H9 (cell line): Measurements from ENCODE around the gene STK17B. TPM values are rescaled to one million over a fixed set of nuclear protein-coding genes. Genes with fewer than 3 reads are reported as not detected.

ENCODE experiments used
- DNase-seq: peaks from one replicate; pipeline ENCODE4 v3.0.0-alpha.2; 2017
- H2AFZ ChIP-seq: one replicate; pipeline ENCODE4 v1.6.1; 2013; ENCODE audit warnings: mild to moderate bottlenecking, low read length, control low read depth, moderate library complexity
- H2AK5ac ChIP-seq: 2 replicates; pipeline ENCODE4 v1.6.1; 2013; ENCODE audit warnings: low read length, control low read depth, mixed read lengths; ENCODE audit not compliant: insufficient read length
- H2BK120ac ChIP-seq: one replicate; pipeline ENCODE4 v1.6.1; 2013; ENCODE audit warnings: low read depth, mild to moderate bottlenecking, low read length, control low read depth, inconsistent platforms; ENCODE audit not compliant: poor library complexity, severe bottlenecking
- H2BK12ac ChIP-seq: 2 replicates; pipeline ENCODE4 v1.6.1; 2013; ENCODE audit warnings: low read length, control low read depth, mixed read lengths, low read depth; ENCODE audit not compliant: insufficient read length
- H2BK15ac ChIP-seq: 2 replicates; pipeline ENCODE4 v1.6.1; 2013; ENCODE audit warnings: low read depth, low read length, control low read depth
- H2BK20ac ChIP-seq: one replicate; pipeline ENCODE4 v1.6.1; 2013; ENCODE audit warnings: low read depth, mild to moderate bottlenecking, low read length, control low read depth, inconsistent platforms; ENCODE audit not compliant: poor library complexity, severe bottlenecking
- H2BK5ac ChIP-seq: 2 replicates; pipeline ENCODE4 v1.6.1; 2013; ENCODE audit warnings: low read length, control low read depth, mixed read lengths; ENCODE audit not compliant: insufficient read length
- H3K14ac ChIP-seq: 2 replicates; pipeline ENCODE4 v1.6.1; 2013; ENCODE audit warnings: low read length, control low read depth; ENCODE audit not compliant: insufficient read depth
- H3K18ac ChIP-seq: 2 replicates; pipeline ENCODE4 v1.6.1; 2013; ENCODE audit warnings: low read depth, mild to moderate bottlenecking, mixed read lengths, low read length, control low read depth; ENCODE audit not compliant: insufficient read length
- H3K23ac ChIP-seq: 2 replicates; pipeline ENCODE4 v1.6.1; 2013; ENCODE audit warnings: low read length, control low read depth, mixed read lengths, low read depth; ENCODE audit not compliant: insufficient read length
- H3K23me2 ChIP-seq: 2 replicates; pipeline ENCODE4 v1.6.1; 2013; ENCODE audit warnings: low read depth, mild to moderate bottlenecking, mixed read lengths, low read length, control low read depth; ENCODE audit not compliant: insufficient read length, poor library complexity, severe bottlenecking
- H3K27ac ChIP-seq: 2 replicates; pipeline ENCODE4 v1.5.1; 2013; ENCODE audit warnings: low read length, control low read depth, mixed read lengths, low read depth; ENCODE audit not compliant: insufficient read length
- H3K27me3 ChIP-seq: 2 replicates; pipeline ENCODE4 v1.6.1; 2013; ENCODE audit warnings: low read length, control low read depth, inconsistent platforms; ENCODE audit not compliant: insufficient read depth
- H3K4ac ChIP-seq: 2 replicates; pipeline ENCODE4 v1.6.1; 2013; ENCODE audit warnings: low read depth, mild to moderate bottlenecking, control low read depth, inconsistent platforms, low read length, moderate library complexity
- H3K4me1 ChIP-seq: 2 replicates; pipeline ENCODE4 v1.6.1; 2013; ENCODE audit warnings: low read length, control low read depth, inconsistent platforms; ENCODE audit not compliant: insufficient read depth
- H3K4me2 ChIP-seq: 2 replicates; pipeline ENCODE4 v1.6.1; 2013; ENCODE audit warnings: low read length, control low read depth, mixed read lengths; ENCODE audit not compliant: insufficient read length, insufficient read depth
- H3K56ac ChIP-seq: 2 replicates; pipeline ENCODE4 v1.6.1; 2013; ENCODE audit warnings: low read depth, mild to moderate bottlenecking, mixed read lengths, low read length, control low read depth; ENCODE audit not compliant: insufficient read length
- H3K79me1 ChIP-seq: 2 replicates; pipeline ENCODE4 v1.6.1; 2013; ENCODE audit warnings: low read depth, mild to moderate bottlenecking, moderate library complexity, low read length, control low read depth, inconsistent platforms; ENCODE audit not compliant: insufficient read depth, poor library complexity, severe bottlenecking
- H3K79me2 ChIP-seq: 2 replicates; pipeline ENCODE4 v1.6.1; 2013; ENCODE audit warnings: low read length, control low read depth, inconsistent platforms; ENCODE audit not compliant: insufficient read depth
- H3K9ac ChIP-seq: 2 replicates; pipeline ENCODE4 v1.6.1; 2013; ENCODE audit warnings: low read length, control low read depth, mixed read lengths; ENCODE audit not compliant: insufficient read length; ENCODE audit errors: extremely low read depth
- H3K9me3 ChIP-seq: one replicate; pipeline ENCODE4 v1.6.1; 2013; ENCODE audit warnings: low read depth, low read length, inconsistent platforms; ENCODE audit not compliant: control insufficient read depth
- H3T11ph ChIP-seq: one replicate; pipeline ENCODE4 v1.6.1; 2013; ENCODE audit warnings: mild to moderate bottlenecking, low read length, control low read depth, inconsistent platforms
- H4K20me1 ChIP-seq: one replicate; pipeline ENCODE4 v1.6.1; 2013; ENCODE audit not compliant: control insufficient read depth, insufficient read length, insufficient read depth
- H4K5ac ChIP-seq: 2 replicates; pipeline ENCODE4 v1.6.1; 2013; ENCODE audit warnings: low read depth, mild to moderate bottlenecking, mixed read lengths, low read length, control low read depth; ENCODE audit not compliant: insufficient read length
- H4K8ac ChIP-seq: replicated peaks from 2 replicates; pipeline ENCODE4 v1.6.1; 2013; ENCODE audit warnings: low read length, control low read depth, mixed read lengths, low read depth; ENCODE audit not compliant: insufficient read length
- H4K91ac ChIP-seq: 2 replicates; pipeline ENCODE4 v1.6.1; 2013; ENCODE audit warnings: low read depth, mild to moderate bottlenecking, moderate library complexity, mixed read lengths, low read length, control low read depth; ENCODE audit not compliant: insufficient read length
- H3K27ac Mint-ChIP-seq, 3 experiments: 2 replicates in 2 of 3; 3 replicates in 1 of 3; pipeline ENCODE4 v1.8.0; 2020 to 2021; ENCODE audit warnings: mixed read lengths in 3 of 3, mild to moderate bottlenecking in 1 of 3, moderate library complexity in 1 of 3
- H3K27me3 Mint-ChIP-seq: 2 replicates; pipeline ENCODE4 v1.8.0; 2021; ENCODE audit warnings: low read depth, mild to moderate bottlenecking, moderate library complexity, mixed read lengths
- H3K36me3 Mint-ChIP-seq, 3 experiments: 2 replicates in 2 of 3; 3 replicates in 1 of 3; pipeline ENCODE4 v1.8.0; 2020 to 2021; ENCODE audit warnings: low read depth in 3 of 3, mixed read lengths in 3 of 3; ENCODE audit not compliant: insufficient read depth in 1 of 3
- H3K4me1 Mint-ChIP-seq, 2 experiments: 2 replicates each; pipeline ENCODE4 v1.8.0; 2020; ENCODE audit warnings: mixed read lengths in 2 of 2
- H3K4me3 Mint-ChIP-seq, 2 experiments: 2 replicates in 1 of 2; 3 replicates in 1 of 2; pipeline ENCODE4 v1.8.0; 2020 to 2021; ENCODE audit warnings: mild to moderate bottlenecking in 2 of 2, mixed read lengths in 2 of 2, moderate library complexity in 1 of 2
- H3K9me3 Mint-ChIP-seq, 2 experiments: 2 replicates in 1 of 2; 3 replicates in 1 of 2; pipeline ENCODE4 v1.8.0; 2020; ENCODE audit warnings: mild to moderate bottlenecking in 2 of 2, mixed read lengths in 2 of 2, moderate library complexity in 1 of 2
- CTCF ChIP-seq: fragments of 200-600 bp; sonication (generic); conservative IDR thresholded peaks from 3 replicates; pipeline ENCODE4 v1.8.0; 2021; ENCODE audit warnings: antibody characterized with exemption, mild to moderate bottlenecking
- WGBS: extraction: QIAGEN DNeasy Blood & Tissue Kit; methylation state at CpG from one replicate; pipeline ENCODE4 v1.1.7; 2013; ENCODE audit warnings: missing lambda C conversion rate, low lambda C conversion rate, mixed read lengths; ENCODE audit not compliant: insufficient read length; ENCODE audit errors: extremely low coverage; 5-methylcytosine and 5-hydroxymethylcytosine counted together
- total RNA-seq: library from RNA; stranded (reverse); gene quantifications from 2 replicates; pipeline ENCODE4 v1.2.1, GENCODE V29; 2021

Gene STK17B
- total RNA-seq, 1 experiment from 2014 or later = 6.1 TPM

GRCh38 chr2:196195302-196195701, 23.9 kb upstream of the STK17B start:
- Histone ChIP-seq H3K9ac (no peak overlapping the region), H3K4ac (no peak overlapping the region), H2BK12ac (no peak overlapping the region), H3K23ac (no peak overlapping the region), H3K9me3 (no peaks in the 10 kb centered on the region), H3K56ac (no peak overlapping the region), H3K23me2 (no peaks in the 10 kb centered on the region), H3K18ac (no peak overlapping the region), H4K5ac (no peak overlapping the region), H3K4me1 (no peaks in the 10 kb centered on the region), H4K8ac (no peak overlapping the region), H4K91ac (no peak overlapping the region), H3K79me1 (no peaks in the 10 kb centered on the region), H3K14ac (no peak overlapping the region), H3K79me2 (no peaks in the 10 kb centered on the region), H2AFZ (no peak overlapping the region), H2BK20ac (no peak overlapping the region), H2BK120ac (no peak overlapping the region), H3K27me3 (no peaks in the 10 kb centered on the region), H3K27ac (no peak overlapping the region), H4K20me1 (no peaks in the 10 kb centered on the region), H2AK5ac (no peak overlapping the region), H2BK15ac (no peak overlapping the region), H2BK5ac (no peak overlapping the region), H3K4me2 (no peak overlapping the region), H3T11ph (no peak overlapping the region)
- no peak for TF ChIP-seq CTCF
- H3K36me3 Mint-ChIP-seq = no peaks in the 10 kb centered on the region
- H3K27ac Mint-ChIP-seq = no peak overlapping the region
- no peak overlapping the region for H3K4me3 Mint-ChIP-seq
- no peaks in the 10 kb centered on the region for H3K4me1 Mint-ChIP-seq
- H3K9me3 Mint-ChIP-seq = no peaks in the 10 kb centered on the region
- no peaks in the 10 kb centered on the region for H3K27me3 Mint-ChIP-seq
- no peak for DNase-seq
- WGBS = no CpG with 5 or more reads among the region's 5 CpGs
